Endothelial cell of hepatic sinusoid (primary cell): ENCODE measurements around the gene KNOP1.

ENCODE experiments used
- in situ Hi-C: cut with HindIII; loops from 2 replicates; pipeline ENCODE4 v1.10.0; 2017; ENCODE audit warnings: low sequenced_read_pairs

Gene KNOP1

DNA sequence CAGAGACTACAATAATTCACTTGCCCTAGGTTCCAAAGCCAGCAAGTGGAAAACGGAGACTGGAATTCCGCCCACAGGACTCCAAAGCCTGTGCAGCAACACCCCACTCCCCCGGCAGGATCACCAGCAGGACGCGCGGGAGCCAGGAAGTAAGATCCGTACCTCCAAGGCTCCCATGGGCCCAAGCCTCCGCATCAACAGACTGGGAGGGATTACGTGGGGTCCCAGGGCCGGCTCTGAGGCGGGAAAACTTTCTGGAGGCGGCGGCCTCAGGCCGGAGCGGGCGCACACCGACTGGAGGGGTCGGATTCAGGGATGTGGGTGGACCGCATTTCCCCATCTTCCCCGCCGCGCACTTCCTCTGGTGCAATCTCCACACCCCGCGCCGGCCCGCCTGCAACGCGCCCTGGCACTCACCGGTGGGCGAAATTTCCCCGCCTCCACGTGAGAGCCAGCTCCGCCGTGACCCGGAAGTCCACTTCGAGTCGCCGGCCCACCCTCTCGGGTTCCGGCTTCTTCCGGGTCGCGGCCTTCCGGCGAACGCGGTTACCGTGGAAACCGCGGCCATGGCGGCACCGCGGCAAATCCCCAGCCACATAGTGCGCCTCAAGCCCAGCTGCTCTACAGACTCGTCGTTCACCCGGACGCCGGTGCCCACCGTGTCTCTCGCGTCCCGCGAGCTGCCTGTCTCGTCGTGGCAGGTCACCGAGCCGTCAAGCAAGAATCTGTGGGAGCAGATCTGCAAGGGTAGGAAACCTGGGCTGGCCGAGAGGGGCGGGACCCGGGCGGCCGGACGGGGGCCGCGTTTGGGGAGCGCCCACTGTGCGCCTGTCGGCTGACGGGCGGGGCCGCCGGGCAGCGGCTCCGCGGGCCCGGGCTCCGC is at the start of gene KNOP1, which contains the start of gene IQCK:
Gene KNOP1, minus strand, starts transcription at position 487 of the 883 bp plus-strand sequence. CDS start 3,192 bp downstream, outside the sequence.
Gene IQCK, plus strand, starts transcription at position 531 of the 883 bp plus-strand sequence. Its CDS starts 36 bp downstream, at position 567.
- in situ Hi-C loops, result loop anchor here (25.0 kb wide), 1 partner anchor 169 kb away; the partner anchor contains the start of gene GPRC5B

DNA sequence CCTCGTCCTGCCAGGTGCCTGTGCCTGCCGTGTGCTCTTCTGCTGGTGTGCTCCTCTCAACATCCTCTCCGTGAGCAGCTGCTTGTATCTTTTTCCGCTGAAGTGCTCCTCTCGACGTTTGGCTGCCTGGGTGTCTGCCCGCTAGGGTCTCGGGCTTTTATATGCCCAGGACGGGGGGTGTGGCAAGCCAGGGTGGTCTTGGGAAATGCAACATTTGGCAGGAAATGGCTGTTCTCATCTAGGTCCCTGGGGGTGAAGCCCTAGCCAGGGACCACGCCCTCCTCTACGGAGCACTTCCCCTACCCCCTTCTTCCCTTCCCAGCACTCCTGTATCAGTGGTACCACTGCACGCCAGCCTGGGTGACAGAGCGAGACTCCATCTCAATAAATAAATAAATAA is 49.5 kb upstream of the KNOP1 start:
- in situ Hi-C loops, result no loop called here

- in situ Hi-C loops, result no loop called here
Measured at GRCh38 chr16:19766988-19767387, 49.0 kb upstream of the KNOP1 start.

DNA sequence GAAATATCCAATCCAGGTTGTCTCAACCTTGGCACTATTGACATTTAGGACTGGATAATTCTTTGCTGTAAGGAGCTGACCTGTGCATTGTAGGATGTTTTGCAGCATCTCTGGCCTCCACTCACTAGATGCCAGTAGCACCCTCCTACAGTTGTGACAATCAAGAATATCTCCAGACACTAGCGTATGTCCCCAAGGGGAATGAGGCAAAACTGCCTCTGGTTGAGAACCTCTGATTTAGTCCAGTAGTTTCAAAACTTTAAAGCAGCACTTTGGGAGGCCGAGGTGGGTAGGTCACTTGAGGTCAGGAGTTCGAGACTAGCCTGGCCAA is 48.5 kb upstream of the KNOP1 start:
- in situ Hi-C loops, result no loop called here

GRCh38 chr16:19765860-19766553 is 48.0 kb upstream of the KNOP1 start:
- in situ Hi-C loops, result no loop called here

GRCh38 chr16:19760356-19761060 is 42.5 kb upstream of the KNOP1 start:
- in situ Hi-C loops, result no loop called here

DNA sequence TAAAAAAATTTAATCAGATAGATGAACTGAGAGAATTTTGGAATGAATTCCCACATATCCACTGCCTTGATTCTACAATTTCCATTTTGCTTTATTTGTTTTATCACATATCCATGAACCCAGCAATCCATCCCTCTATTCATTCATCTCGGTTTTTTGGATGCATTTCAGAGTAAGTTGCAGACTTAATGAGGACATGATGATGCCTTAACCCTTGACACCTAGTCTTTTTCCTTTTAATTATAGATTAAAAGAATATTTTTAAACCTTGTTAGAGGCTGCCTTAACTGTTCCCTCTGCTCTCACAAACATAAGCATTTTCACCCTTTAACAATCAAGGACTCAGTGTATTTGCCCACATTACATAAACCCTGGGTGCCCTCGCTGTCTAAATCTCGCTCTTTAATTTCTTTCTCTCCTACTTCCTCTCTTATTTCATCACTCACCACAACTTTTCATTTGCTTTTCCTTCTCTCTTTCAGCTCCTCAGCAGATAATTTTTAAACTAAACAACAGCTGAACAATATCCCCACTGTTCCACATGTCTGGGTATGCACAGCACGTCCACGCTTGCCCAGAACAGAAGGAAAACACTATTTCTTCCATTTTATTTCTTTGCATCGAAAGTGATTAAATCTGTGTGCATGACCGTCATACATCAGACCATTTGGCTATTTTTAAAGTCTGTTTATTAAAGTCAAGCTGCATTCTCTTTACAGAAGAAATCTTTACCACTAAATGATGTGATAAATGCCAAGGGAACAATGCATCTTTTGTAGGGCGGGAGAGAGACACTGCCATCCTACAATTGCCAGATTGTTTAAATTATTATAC is 40.0 kb upstream of the KNOP1 start:
- in situ Hi-C loops, result no loop called here

GRCh38 chr16:19757026-19757425 is 39.0 kb upstream of the KNOP1 start:
- in situ Hi-C loops, result no loop called here

GRCh38 chr16:19755268-19755667 is 37.2 kb upstream of the KNOP1 start:
- in situ Hi-C loops, result no loop called here

- in situ Hi-C loops, result no loop called here
Measured at GRCh38 chr16:19754644-19755036, 36.6 kb upstream of the KNOP1 start.

GRCh38 chr16:19753815-19754643 is 36.0 kb upstream of the KNOP1 start:
- in situ Hi-C loops, result no loop called here

- in situ Hi-C loops, result no loop called here
Measured at GRCh38 chr16:19751478-19752385, 33.7 kb upstream of the KNOP1 start.

- in situ Hi-C loops, result loop anchor here (5.0 kb wide), 1 partner anchor 87 kb away; no protein-coding TSS in a partner anchor
Measured at GRCh38 chr16:19749571-19750080, 31.6 kb upstream of the KNOP1 start.

- in situ Hi-C loops, result loop anchor here (5.0 kb wide), 1 partner anchor 86 kb away; no protein-coding TSS in a partner anchor
Measured at GRCh38 chr16:19748389-19749168, 30.6 kb upstream of the KNOP1 start.

DNA sequence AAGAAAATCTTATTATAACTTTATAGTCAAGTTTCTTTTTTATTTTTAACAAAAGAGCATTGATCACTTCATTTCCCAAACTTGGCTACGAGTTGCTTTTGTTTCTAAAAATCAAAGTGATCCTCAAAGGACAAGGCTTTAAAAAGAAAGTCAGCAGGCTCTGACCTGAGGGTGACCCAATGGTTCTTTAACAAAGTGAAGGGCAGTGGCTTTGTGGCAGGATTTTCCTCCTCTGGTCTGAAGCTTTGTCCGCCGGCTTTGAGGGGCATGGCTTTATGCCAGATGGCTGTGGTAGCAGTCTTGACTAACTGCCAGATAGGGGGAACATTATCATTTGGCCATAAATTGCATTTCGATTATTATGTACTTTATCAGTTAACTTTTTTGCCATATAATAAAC is 28.5 kb upstream of the KNOP1 start:
- in situ Hi-C loops, result loop anchor here (5.0 kb wide), 1 partner anchor 84 kb away; no protein-coding TSS in a partner anchor

DNA sequence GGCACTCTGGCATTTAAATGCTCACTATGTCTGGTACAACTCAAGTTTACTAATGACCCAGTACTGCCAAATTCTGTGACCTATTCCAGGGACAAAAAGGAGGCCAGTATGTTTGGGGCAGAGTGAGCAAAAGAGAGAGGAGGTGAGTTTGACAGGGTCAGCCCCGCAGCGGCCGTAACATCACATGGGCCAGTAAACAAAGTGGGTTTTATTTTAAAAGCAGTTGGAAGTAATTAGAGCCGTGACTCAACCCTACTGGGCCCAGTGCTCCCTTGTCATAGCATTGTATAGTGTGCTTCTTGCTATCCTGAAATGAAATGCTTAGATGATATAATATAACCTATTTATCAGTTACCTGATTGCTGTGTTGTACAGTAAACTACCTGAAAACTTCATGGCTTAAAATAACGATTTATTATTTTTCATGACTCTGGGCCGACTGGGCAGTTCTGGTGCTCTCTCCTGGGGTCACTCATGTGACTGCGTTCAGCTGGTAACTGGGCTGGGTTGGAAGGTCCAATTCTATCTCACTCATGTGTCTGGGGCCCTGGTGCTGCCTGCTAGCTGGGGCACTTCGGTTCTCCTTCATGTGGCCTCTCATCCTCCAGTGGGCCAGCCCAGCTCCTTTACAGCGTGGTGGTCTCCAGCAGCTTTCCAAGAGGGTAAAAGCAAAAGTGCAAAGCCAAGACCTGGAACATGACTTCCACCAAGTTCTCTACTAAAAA is 27.4 kb upstream of the KNOP1 start:
- in situ Hi-C loops, result loop anchor here (5.0 kb wide), 1 partner anchor 83 kb away; no protein-coding TSS in a partner anchor

DNA sequence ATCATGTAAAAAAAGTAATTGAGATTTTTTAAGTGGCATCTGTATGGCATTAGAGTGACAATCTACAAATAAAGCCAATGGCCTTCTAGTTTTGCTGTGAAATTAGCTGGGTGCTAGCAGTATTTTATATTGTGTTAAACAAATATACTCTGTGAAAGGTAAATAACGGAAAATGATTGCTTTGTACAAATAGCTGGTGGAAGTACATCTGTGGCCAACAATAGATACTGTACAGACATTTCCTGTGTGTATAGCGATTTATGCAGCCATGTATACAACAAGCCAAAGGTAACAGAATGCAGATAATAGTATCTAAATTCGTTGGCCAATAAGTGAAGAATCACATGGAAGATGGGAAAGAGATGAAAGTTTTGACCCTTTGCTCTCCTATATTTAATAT is 26.6 kb upstream of the KNOP1 start:
- in situ Hi-C loops, result loop anchor here (5.0 kb wide), 1 partner anchor 82 kb away; no protein-coding TSS in a partner anchor
